DMS79 treated with DMSO at 0.1 percent for 48 hours (cell line): ENCODE data around the gene PREX1.

ENCODE experiments used
- DNase-seq: peaks from one replicate; lab custom pipeline; 2025; lab: John Stamatoyannopoulos, UW

Gene PREX1

DNA sequence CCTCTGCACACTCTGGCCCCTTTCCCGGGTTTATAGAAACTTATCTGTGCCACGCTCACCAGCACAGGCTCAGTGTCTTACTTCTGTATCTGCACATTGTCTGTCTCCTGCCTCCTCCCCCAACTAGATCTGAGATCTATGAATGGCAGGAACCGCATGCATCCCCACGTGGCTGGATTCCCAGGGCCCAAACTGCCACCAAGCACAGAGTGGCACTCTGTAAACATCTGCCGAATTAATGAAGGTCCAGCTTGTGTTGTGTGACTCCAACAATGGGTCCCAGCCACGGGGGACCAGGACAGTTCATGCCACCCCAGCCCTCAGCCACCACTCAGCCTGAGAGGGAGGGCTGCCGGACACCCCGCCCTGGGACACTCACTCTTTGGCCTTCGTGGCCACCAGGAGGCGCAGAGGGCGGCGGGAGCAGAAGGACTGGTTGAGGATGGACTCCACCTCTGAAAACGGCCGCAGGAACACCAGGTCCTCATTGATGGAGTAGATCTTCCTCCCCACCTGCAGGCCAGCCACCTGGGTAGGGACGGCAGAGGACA is 171.1 kb downstream of the PREX1 start:
- no peak for DNase-seq

DNA sequence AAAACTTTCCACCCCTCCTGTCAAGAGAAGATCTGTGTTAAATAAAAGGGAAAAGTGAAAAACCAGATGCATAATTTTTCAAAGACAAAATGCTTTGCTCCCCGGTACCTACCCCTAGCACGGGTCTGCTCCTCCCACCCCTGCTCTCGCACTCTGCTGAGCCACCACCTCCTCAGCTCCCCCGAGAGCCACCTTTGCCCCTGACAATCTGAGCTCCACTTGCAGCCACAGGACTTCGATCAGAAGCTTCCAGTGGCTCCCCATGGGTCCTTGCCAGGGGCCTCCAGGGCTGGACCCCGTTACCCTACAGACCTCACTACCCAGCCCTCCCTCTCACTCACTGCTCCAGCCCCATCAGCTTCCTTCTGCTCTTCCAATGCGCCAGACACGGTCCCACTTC is 171.7 kb downstream of the PREX1 start:
- no peak for DNase-seq

DNA sequence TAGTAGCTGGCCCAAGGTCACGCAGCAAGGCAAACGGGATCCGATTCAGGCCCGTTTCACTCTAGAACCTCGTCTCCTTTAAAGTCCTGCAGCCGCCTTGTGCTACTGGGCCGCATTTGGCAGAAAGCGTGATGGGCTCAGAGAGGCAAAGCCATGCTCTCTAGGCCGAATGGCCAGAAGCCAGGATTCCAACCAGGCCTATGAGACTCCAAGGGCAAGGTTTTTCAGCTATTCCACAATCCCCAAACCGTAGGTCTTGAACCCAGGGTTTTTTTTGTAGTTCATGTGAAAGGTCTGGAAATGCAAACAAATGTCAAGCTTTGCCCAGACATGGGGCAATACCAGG is 174.1 kb downstream of the PREX1 start:
- no peak for DNase-seq

DNA sequence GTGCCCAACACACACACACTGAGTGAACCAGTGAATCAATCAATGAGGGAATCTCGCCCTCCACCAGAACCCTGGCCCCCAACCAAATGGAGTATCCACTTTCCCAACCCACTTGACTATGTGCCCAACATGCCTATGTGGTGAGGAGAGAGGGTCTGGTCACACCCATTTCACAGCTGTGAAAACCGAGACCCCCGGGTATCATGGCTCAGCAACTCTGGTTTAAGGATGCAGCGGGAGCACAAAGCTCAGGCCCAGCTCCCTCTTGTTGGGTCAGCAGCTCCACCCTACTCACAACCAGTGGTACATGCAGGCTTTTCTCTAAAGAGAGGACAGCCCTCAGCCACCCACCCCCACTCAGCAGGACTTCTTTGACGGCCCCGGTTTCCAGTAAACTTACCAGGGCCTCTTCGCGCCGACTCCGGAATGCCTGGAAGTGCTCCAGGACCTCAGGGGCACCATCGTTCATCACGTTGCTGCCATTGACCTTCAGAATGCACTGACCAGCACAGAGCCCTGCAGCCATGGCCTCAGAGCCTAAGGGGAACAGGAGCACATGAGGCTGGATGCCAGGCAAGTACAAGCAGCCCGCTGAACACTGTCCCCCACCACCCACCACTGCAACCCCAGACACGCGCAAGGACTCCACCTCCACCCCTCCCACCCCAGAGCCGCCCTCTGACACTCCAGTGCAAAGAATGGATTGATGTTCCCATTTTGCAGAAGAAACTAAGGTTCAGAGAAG is 174.7 kb downstream of the PREX1 start:
- no peak for DNase-seq

DNA sequence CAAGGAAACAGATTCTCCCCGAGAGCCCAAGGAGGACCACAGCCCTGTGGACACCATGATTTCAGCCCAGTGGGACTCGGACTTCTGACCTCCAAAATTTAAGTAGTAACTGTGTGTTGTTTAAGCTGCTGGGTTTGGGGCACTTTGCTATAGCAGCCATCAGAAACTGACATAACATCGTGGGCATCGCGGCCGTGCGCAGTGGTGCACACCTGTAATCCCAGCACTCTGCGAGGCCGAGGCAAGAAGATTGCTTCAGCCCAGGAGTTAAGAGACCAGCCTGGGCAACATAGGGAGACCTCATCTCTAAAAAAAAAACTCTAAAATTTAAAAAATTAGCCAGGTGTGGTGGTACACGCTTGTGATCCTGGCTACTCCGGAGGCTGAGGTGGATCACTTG is 175.8 kb downstream of the PREX1 start:
- DNase-seq, result no peak

DNA sequence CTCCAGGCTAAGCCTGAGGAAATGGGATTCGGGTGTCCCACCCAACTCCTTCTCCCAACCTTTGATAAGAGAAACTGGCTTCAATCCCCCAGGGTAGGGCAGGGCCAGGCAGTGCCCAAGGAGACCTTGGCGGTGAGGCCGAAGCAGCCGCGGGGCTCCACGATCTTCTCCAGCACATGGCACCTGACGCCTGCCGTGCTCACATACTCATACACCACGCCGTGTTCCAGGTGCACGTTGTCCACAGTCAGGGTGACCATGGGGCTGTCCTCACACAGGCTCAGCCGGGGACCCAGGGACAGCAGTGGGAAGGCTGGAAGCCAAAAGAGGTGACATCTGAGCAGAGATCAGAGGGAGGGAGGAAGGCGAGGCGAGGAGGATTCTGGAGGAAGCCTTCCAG is 176.5 kb downstream of the PREX1 start:
- DNase-seq, result no peak

DNA sequence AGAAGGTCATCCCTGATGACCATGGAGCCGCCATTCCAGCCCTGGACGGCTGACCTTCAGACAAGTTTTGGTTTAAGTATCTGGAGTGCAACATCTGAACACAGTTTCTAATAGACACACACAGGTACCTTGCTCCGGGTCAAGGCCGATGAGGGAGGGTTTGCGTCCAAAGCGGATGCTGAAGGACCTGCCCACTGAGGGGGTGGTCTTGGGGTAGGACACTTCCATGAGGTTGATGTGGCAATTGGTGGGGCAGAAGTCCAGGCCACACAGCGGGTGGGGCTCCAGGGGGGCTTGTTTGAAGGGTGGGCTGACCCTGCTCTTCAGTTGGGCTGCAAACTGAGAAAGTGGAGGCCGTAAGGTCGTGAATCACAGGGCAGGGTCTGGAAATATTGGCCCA is 177.9 kb downstream of the PREX1 start:
- no peak for DNase-seq

DNA sequence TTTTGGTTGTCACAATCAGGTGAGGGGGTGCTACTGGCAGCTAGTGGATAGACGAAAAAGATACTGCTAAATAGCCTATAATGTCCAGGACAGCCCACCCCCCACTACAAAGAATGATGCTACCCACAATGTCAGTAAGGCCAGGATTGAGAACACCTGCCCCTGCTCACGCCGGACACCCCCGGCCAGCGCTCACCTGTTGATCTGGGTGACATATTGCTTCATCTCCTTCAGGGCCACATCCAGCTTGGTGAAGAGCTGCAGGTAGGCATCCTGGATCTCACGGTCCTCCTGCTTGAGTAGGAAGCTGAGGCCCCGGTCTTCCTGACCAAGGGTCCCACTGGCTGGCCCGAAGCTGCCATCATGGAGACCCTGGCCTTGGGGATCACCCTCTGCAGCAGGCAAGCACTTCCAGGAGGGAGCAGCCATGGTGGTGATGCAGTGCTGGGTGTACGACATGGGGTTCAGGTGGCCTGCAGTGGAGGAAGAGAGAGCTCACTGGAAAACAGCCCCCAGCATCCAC is 178.6 kb downstream of the PREX1 start:
- no peak for DNase-seq

DNA sequence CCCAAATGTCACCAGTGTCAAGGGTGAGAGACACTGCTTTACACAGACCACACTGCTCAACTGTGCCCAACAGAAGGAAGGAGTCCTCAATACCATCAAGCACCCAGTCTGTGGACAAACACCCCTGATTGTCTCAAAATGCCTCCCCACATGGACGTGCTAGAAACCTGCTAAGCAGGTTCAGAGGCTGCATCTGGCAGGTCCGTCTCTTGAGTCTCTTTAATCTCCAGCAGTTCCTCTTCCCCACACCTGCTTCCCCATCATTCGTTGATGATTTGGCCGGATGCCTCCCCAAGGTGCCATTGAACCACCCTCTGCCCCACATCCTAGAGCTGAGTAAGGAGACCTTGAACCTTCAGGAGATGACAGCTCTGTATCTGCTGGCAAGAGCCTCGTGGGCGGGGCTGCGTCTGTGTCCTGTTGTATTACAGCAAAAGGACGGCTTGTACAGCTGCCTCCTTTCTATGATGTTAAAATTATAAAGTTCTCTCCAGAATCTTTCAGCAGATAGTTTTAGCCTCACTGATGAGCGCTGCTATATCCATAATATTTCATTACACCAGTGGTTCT is 179.2 kb downstream of the PREX1 start:
- peak; percentile 66 for DNase-seq

DNA sequence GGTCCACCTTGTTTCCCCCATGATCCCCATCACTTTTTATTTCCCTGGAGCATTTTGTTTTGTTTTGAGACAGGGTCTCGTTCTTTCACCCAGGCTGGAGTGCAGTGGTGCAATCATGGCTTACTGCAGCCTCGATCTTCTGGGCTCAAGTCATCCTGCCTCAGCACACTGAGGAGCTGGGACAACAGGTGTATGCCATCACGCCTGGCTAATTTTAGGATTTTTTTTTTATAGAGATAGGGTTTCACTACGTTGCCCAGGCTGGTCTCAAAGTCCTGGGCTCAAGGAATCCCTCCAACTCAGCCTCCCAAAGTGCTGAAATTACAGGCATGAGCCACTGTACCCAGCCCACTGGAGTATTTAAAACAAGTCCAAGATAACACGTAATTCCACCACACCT is 179.9 kb downstream of the PREX1 start:
- no peak for DNase-seq

DNA sequence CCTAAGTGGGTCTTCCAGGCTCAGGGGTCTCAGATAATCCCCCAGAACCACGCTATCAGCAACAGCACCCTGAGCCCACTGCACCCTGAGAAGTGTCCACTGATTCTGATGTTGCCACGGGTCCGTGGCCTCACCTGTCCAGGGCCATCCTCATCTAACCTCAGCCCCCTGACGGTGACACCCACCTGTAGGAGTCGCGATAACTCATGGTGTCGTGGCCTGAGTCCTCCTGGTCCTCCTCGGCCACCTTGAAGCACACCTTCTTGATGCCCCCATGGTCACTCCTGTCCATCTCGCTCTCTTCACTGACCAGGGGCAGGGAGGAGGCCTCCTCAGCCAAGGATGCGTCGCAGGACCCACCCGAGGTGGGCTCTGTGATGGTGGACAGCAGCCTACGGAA is 182.1 kb downstream of the PREX1 start:
- DNase-seq, result no peak

DNA sequence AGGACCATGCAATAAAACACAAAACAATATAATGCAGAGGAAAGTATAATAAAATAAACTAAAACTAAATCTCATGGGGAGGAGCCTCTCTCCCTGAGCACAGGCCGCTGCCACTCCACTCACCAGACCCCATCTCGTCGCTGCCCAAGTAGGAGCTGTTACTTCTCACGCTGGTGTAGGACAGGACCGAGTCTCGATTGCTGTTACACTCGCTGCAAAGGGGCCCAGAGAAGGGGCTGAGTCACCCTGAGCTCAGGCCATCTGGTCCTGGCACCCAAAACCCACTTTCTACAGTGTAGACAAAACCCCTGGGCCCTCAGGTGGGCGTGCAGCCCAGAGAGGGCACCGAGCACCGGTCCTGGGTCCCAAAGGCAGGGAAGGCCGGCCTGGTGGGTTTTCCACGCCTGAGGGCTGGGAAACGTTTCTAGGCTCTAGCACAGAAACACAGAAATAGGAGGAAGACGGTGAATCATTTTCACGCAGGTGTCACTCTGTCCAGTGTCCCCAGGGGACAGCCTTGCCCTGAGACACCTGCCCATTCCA is 183.4 kb downstream of the PREX1 start:
- no peak for DNase-seq

DNA sequence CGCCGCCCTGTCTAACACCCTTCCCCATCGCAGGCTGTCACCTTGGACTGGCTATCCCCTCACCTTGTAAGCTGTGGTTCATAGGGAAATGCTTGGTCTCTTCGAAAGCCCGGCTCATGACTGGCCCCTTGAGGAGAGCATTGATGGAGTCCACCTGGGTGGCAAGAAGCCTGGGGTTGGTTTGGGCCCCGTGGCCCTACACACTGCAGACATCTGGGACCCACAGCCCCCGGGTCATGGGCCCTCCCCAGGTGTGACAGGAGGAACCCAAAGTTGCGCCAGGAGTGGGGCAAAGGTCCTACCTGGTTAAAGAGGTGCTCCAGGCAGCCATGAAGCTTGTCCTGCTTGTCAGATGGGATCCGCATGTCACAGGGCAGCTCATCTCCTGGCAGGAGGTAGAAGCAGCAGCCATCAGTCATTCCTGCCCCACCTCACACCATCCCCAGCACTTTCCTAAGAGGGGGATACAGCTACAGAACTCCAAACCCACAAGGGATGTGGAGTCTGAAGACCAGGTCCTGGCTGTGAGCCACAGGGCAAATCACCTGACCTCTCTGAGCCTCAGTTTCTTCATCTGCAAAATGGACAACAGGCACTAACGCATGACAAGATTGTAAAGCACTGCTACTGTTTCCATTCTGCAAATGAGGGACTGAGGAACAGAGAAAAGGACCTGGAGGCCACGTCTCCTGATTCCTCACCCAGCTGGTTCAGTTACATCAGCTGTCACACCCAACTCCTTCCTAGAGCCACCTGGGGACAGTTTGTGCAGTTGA is 185.5 kb downstream of the PREX1 start:
- DNase-seq, result no peak

DNA sequence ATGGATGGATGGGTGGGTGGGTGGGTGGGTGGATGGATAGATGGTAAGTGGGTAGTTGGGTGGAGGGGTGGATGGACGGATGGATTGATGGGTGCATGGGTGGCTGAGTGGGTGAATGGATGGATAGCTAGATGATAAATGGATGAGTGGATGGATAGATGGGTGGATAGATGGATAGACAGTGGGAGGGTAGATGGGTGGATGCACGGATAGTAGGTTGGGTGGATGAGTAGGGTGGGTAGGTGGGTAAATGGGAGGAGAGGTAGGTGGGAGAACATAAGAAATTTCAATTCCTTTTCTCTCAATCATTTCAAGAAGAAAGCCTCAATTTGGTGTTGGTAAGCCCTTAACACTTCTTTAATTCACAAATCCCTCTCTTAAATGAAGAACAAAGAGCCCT is 186.9 kb downstream of the PREX1 start:
- DNase-seq, result no peak

DNA sequence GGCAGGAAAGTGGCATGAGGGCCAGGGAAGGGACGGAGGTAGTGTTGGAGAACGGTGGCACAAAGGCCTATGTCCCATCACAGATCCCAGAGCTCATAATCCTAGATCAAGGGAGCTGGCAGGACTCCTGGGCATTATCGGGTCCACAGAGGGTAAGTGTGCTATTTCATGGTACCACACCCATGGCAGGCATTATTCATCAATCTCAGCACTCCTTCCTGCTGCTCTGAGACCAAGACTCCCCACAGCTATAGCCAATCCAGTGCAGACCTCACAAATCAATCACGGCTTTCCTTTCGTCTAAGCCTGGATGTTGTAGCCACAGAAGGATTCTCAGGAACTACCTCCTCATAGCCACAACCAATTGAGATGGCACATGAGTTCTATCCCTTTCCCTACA is 187.9 kb downstream of the PREX1 start:
- no peak for DNase-seq

DNA sequence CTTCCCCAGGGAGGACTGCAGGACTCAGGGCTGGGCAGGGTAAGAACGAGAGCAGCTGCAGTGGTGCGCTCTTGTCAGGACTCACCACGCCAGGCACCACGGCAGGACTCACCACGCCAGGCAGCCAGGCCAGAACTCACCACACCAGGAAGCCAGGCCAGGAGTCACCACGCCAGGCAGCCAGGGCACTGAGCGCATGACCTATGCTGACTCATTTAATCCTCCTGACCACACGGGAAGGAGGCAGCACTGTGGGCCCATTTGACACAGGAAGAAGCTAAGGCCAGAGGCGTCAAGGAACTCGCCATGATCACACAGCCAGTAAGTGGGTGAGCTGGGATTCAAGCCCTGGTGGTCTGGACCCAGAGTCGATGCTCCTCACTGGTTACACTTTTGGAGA is 189.3 kb downstream of the PREX1 start:
- no peak for DNase-seq

DNA sequence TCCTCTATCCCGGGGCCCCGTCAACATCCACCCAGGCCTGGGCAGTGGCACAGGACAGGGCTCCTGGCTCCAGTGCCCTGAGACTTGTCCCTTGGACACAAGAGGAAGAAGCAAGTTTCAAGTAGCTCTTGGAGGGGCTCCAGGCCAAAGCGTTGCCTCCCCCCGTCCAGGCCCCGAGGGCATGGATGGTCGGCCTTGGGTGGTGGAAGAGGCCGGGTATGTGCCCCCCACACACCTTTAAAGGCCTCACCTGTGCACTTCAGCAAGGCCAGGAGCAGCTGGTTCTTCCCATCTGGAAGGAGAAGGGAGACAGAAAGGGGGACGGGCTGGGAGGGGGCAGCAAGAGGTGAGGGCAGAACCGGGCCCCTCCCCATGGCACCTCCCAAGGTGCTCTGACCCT is 190.3 kb downstream of the PREX1 start:
- no peak for DNase-seq

DNA sequence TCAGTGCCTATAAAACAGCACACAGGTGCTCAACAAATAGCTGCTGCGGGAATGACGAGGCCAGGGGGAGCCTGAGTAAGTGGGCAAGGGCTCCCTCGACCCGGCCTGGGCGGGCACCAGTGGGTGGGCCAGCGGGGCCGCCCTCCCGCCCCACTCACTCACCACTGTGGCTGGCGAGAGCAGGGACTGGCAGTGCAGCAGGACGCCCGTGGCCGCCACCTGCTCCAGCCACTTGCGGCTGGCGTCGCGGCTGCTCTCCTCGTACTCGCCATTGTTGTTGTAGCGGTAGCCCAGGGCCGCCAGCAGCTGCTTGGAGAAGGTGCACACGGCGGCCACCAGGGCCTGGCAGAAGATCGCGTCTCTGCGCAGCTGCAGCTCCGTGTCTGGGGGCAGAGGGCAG is 191.5 kb downstream of the PREX1 start:
- no peak for DNase-seq

DNA sequence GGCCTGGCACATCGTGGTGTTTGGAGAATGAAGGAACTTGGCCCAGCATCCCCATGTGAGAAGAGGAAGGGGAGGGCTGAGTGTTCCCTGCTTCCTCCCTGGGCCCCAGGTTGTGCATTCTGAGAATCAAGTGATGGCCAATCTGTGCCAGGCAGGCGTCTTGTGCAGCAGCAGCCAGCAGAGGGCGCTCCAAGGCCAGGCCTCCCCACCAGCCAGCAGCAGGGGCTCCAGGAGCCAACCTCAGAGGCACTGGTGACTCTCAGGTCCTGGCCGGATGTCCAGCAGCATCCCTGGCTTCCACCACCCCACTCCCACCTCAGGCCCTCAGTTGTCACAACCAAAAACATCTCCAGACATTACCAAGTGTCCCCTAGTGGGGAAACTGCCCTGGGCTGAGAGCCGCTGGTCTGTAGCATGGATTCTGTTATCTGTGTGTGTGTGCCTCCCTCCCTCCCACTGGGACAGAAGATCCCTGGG is 192.0 kb downstream of the PREX1 start:
- DNase-seq, result peak; percentile 10

DNA sequence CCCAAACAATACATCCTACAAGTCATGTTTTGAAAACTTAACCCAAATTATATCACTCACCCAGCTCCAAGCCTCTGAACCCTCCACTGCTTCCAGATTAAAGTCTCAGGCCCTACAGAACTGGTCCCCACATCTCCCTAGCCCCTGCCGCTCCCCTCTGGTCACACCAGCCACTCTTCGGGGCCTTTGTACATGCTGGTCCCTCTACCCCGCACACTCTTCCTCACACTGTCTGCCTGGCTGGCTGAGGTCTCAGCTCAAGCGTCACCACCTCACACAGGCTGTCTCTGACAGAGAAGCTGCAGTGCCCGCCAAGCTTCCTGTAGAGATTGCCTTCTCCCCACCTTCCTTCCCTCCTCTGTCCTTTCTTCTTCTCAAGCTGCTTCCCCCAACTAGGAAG is 192.4 kb downstream of the PREX1 start:
- no peak for DNase-seq

DNA sequence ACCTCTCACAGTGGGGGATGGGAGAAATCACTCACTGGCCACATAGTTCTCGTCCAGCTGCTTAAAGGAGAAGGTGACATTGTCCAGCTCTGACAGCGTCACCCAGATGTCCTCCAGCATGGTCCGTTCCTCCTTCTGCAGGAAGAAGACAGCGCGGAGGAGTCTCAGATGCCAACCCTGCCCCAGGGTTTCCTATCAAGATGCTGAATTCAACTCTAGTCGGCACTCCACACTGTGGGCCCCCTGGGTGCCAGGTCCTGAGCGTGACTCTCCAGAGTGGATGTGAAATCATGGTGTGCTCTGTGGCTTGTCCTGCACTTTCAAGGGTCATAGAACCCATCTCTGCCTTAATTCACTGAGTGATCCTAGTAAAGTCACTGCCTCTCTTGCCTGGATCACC is 193.2 kb downstream of the PREX1 start:
- DNase-seq, result no peak

DNA sequence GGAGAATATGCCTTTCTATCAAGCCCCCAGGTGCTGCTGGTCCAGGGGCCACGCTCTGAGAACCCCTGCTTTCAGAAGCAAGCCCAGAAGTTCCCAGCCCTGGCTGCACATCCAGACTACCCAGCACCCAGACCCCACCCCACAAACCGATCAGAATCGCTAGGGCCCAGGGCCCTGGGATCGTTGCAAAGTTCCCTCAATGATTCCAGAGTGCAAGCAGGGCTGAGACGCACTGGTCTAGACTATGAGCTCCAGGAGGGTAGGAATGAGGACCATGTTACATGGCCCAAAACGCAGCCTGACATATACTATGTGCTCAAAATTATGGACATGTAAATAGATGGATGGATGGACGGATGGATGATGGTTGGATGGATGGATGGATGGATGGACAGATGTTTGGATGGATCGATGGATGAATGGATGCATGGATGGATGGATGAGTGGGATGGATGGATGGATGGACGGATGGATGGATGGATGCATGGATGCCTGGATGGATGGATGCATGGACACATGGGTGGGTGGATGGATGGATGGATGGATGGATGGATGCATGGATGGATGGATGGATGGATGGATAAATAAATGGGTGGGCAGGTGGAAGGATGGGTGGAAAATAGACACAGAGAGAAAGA is 194.1 kb downstream of the PREX1 start:
- no peak for DNase-seq
